Esophagus (tissue), 2 donors: ENCODE results near the gene ABCB9. TPM values are rescaled to one million over a fixed set of nuclear protein-coding genes. Genes with fewer than 3 reads are reported as not detected.
"Not testable (repeated sequence)": the region's sequence is repeated elsewhere in the genome, so short reads cannot be mapped to it uniquely, and the experiment has no call there.

Source experiments
- H3K27ac ChIP-seq, 2 donors: one replicate each; pipeline ENCODE4 v1.5.1; 2013; ENCODE audit warnings: low read depth in 2 of 2, mild to moderate bottlenecking in 2 of 2, inconsistent platforms in 1 of 2, low read length in 1 of 2, moderate library complexity in 1 of 2
- H3K27me3 ChIP-seq, 2 donors: one replicate each; pipeline ENCODE4 v1.6.1; 2013; ENCODE audit warnings: low read length in 2 of 2, control low read depth in 1 of 2, mild to moderate bottlenecking in 1 of 2; ENCODE audit not compliant: insufficient read depth in 2 of 2, control insufficient read depth in 1 of 2
- H3K36me3 ChIP-seq, 2 donors: one replicate each; pipeline ENCODE4 v1.6.1; 2013; ENCODE audit warnings: low read length in 1 of 2; ENCODE audit not compliant: control insufficient read depth in 2 of 2, insufficient read depth in 2 of 2
- H3K4me1 ChIP-seq, 2 donors: one replicate each; pipeline ENCODE4 v1.6.1; 2013; ENCODE audit warnings: low read length in 1 of 2; ENCODE audit not compliant: control insufficient read depth in 2 of 2, insufficient read depth in 2 of 2
- H3K4me3 ChIP-seq, 2 donors: one replicate each; pipeline ENCODE4 v1.5.1; 2013; ENCODE audit warnings: low read length in 2 of 2, mild to moderate bottlenecking in 2 of 2, low read depth in 1 of 2, moderate library complexity in 1 of 2
- H3K9me3 ChIP-seq, 2 donors: one replicate each; pipeline ENCODE4 v1.6.1; 2013; ENCODE audit warnings: mild to moderate bottlenecking in 2 of 2, low read depth in 1 of 2, low read length in 1 of 2, moderate library complexity in 1 of 2; ENCODE audit not compliant: control insufficient read depth in 2 of 2, insufficient read depth in 1 of 2
- WGBS, 2 donors: extraction: QIAGEN DNeasy Blood & Tissue Kit; methylation state at CpG; one replicate each; pipeline ENCODE4 v1.1.7; 2013; 5-methylcytosine and 5-hydroxymethylcytosine counted together
- polyA plus RNA-seq, 2 donors: library from polyadenylated mRNA; stranded (reverse); fragments of 200-250 nt; gene quantifications; one replicate each; pipeline ENCODE4 v1.2.3, GENCODE V29; 2013
- donor health status: healthy with polysubstance abuse.
- donor health status: Bipolar disorder and iron deficiency.

Gene ABCB9
- polyA plus RNA-seq, 2 donors, result 1.5 to 4.4 TPM

- H3K4me3 ChIP-seq, result no peak overlapping the region
- H3K36me3 ChIP-seq, result no peaks in the 10 kb centered on the region
- no peaks in the 10 kb centered on the region for H3K9me3 ChIP-seq
- H3K4me1 ChIP-seq, result no peaks in the 10 kb centered on the region
- 74 to 86% methylated on average over 6 of the region's 6 CpGs for WGBS, 2 donors
- H3K27ac ChIP-seq, result no peak overlapping the region
- H3K27me3 ChIP-seq, result no peaks in the 10 kb centered on the region
Measured at GRCh38 chr12:122908915-122909314, 57.3 kb downstream of the ABCB9 start.

GRCh38 chr12:122905258-122905657 lies 61.0 kb downstream of the ABCB9 start:
- H3K9me3 ChIP-seq, H3K4me3 ChIP-seq, H3K27ac ChIP-seq, H3K36me3 ChIP-seq, H3K4me1 ChIP-seq, H3K27me3 ChIP-seq: not testable (repeated sequence)
- WGBS, 2 donors, result 93 to 96% methylated on average over 5 of the region's 5 CpGs

- Histone ChIP-seq H3K36me3 (no peaks in the 10 kb centered on the region), H3K27me3 (no peaks in the 10 kb centered on the region), H3K4me1 (no peaks in the 10 kb centered on the region), H3K9me3 (no peaks in the 10 kb centered on the region), H3K4me3 (no peak overlapping the region), H3K27ac (no peak overlapping the region)
- 68 to 76% methylated on average over 7 of the region's 7 CpGs for WGBS, 2 donors
Measured at GRCh38 chr12:122903693-122904034, 62.6 kb downstream of the ABCB9 start.

GRCh38 chr12:122902854-122903692 lies 63.2 kb downstream of the ABCB9 start:
- WGBS, 2 donors, result 42 to 53% methylated on average over 10 of the region's 10 CpGs
- H3K4me1 ChIP-seq, result no peaks in the 10 kb centered on the region
- H3K27me3 ChIP-seq, result no peaks in the 10 kb centered on the region
- no peaks in the 10 kb centered on the region for H3K36me3 ChIP-seq
- no peak overlapping the region for H3K27ac ChIP-seq
- no peak overlapping the region for H3K4me3 ChIP-seq
- no peaks in the 10 kb centered on the region for H3K9me3 ChIP-seq

GRCh38 chr12:122899887-122900286 lies 66.4 kb downstream of the ABCB9 start:
- no peaks in the 10 kb centered on the region for H3K4me1 ChIP-seq
- WGBS, 2 donors, result 95 to 98% methylated on average over 6 of the region's 6 CpGs
- no peaks in the 10 kb centered on the region for H3K36me3 ChIP-seq
- peak overlapping the region in 1 of 2 donors; percentile 45 for H3K27ac ChIP-seq
- H3K27me3 ChIP-seq, result no peaks in the 10 kb centered on the region
- H3K9me3 ChIP-seq, result no peaks in the 10 kb centered on the region
- H3K4me3 ChIP-seq, result no peak overlapping the region

GRCh38 chr12:122896662-122897061 lies 69.6 kb downstream of the ABCB9 start:
- Histone ChIP-seq H3K4me1 (peaks cover 0 to 2% of the 10 kb centered on the region in 2 donors), H3K27ac (peak overlapping the region; percentile 23 to 56), H3K36me3 (no peaks in the 10 kb centered on the region), H3K27me3 (no peaks in the 10 kb centered on the region), H3K9me3 (no peaks in the 10 kb centered on the region), H3K4me3 (no peak overlapping the region)
- WGBS, 2 donors, result 94% methylated on average over 7 of the region's 7 CpGs

GRCh38 chr12:122895704-122896636 lies 70.3 kb downstream of the ABCB9 start, which contains the start of gene VPS37B:
Gene VPS37B (minus strand): TSS chr12:122896124. CDS start chr12:122896062, 62 bp downstream.
- Histone ChIP-seq H3K36me3 (no peaks in the 10 kb centered on the region), H3K27ac (peak within 1 kb of the TSS; percentile 89 to 95), H3K27me3 (no peaks in the 10 kb centered on the region), H3K4me3 (peak within 1 kb of the TSS; percentile 74 to 85), H3K4me1 (peaks cover 0 to 2% of the 10 kb centered on the region in 2 donors), H3K9me3 (no peaks in the 10 kb centered on the region)
- WGBS, 2 donors, result 8 to 10% methylated on average over 66 to 81 of the region's 81 CpGs

GRCh38 chr12:122895320-122895703 lies 71.0 kb downstream of the ABCB9 start:
- H3K27me3 ChIP-seq, result no peaks in the 10 kb centered on the region
- peak overlapping the region; percentile 74 to 85 for H3K4me3 ChIP-seq
- H3K9me3 ChIP-seq, result no peaks in the 10 kb centered on the region
- WGBS, 2 donors, result 6 to 9% methylated on average over 9 of the region's 9 CpGs
- peak overlapping the region; percentile 89 to 95 for H3K27ac ChIP-seq
- no peaks in the 10 kb centered on the region for H3K36me3 ChIP-seq
- H3K4me1 ChIP-seq, result peaks cover 0 to 2% of the 10 kb centered on the region in 2 donors

GRCh38 chr12:122894193-122895121 lies 71.8 kb downstream of the ABCB9 start:
- Histone ChIP-seq H3K4me3 (peak overlapping the region; percentile 74 to 85), H3K27me3 (no peaks in the 10 kb centered on the region), H3K36me3 (no peaks in the 10 kb centered on the region), H3K27ac (peak overlapping the region; percentile 89 to 95), H3K9me3 (no peaks in the 10 kb centered on the region), H3K4me1 (peaks cover 0 to 5% of the 10 kb centered on the region in 2 donors)
- 24 to 30% methylated on average over 15 of the region's 15 CpGs for WGBS, 2 donors
